ENCODE measurements around the gene KRT36. TPM values are rescaled to one million over a fixed set of nuclear protein-coding genes. Genes with fewer than 3 reads are reported as not detected.
A peak's percentile ranks its signal among the peaks of the same experiment; 100 is the strongest.

Gene KRT36
- total RNA-seq, 1 donor from 2014 or later = not detected

DNA sequence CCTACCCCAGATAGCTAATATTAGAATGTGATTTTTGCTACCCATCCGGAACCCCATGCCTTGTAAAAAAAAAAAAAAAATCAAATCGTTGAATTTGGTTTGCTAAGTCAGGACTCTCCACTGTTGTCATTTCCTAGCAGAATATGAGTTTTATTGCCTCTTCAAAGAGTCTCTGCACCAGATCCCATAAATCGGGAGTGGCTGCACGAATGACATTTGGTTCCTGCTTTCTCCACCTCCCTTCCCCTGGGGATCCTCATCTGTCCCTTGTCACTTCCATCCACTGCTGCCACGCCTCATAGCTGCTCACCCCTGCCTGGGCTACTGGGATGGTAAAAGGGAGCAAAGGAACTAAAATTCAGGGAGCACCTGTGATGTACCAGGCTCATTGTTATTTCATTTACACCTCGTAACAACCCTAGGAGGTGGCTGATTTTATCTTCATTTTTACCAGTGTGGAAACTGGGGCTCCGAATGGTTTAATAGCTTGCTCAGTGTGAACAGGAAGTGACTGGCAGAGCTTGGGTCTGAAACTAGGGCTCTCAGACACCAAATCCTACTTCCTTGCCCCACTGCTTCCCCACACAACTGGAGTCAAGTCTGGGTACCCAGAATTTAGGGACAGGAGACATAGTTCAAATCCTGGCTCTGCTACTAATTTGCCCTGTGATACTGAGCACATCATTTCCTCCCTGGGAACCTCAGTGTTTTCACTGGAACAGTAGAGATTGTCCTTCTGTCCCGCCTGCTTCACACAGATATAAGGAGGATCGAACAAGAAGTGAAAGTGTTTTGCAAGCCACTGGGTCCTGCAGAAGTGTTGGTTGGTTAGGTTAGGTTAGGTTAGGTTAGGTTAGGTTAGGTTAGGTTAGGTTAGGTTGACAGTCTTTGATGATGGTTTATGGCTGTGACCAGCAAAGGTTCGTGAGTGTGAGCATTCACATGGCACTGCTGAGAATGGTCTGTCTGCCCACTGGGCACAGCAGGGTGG, 585 bp upstream of the KRT36 start:
- peak; percentile 26 for DNase-seq (ENCODE audit: low spot score)
- Mint-ChIP-seq H3K36me3 (ENCODE audit: low read depth) (no peaks in the 10 kb centered on the region), H3K27ac (ENCODE audit: unreplicated experiment) (no peak overlapping the region), H3K27me3 (ENCODE audit: low read depth) (peaks cover 3% of the 10 kb centered on the region), H3K4me1 (ENCODE audit: low read depth) (peaks cover 20% of the 10 kb centered on the region), H3K9me3 (ENCODE audit: low read depth) (no peaks in the 10 kb centered on the region), H3K4me3 (ENCODE audit: unreplicated experiment) (no peak overlapping the region)
- TF ChIP-seq, protein P1, sequence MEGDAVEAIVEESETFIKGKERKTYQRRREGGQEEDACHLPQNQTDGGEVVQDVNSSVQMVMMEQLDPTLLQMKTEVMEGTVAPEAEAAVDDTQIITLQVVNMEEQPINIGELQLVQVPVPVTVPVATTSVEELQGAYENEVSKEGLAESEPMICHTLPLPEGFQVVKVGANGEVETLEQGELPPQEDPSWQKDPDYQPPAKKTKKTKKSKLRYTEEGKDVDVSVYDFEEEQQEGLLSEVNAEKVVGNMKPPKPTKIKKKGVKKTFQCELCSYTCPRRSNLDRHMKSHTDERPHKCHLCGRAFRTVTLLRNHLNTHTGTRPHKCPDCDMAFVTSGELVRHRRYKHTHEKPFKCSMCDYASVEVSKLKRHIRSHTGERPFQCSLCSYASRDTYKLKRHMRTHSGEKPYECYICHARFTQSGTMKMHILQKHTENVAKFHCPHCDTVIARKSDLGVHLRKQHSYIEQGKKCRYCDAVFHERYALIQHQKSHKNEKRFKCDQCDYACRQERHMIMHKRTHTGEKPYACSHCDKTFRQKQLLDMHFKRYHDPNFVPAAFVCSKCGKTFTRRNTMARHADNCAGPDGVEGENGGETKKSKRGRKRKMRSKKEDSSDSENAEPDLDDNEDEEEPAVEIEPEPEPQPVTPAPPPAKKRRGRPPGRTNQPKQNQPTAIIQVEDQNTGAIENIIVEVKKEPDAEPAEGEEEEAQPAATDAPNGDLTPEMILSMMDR (IDR thresholded peaks at IDR 0.05) = no peak

DNA sequence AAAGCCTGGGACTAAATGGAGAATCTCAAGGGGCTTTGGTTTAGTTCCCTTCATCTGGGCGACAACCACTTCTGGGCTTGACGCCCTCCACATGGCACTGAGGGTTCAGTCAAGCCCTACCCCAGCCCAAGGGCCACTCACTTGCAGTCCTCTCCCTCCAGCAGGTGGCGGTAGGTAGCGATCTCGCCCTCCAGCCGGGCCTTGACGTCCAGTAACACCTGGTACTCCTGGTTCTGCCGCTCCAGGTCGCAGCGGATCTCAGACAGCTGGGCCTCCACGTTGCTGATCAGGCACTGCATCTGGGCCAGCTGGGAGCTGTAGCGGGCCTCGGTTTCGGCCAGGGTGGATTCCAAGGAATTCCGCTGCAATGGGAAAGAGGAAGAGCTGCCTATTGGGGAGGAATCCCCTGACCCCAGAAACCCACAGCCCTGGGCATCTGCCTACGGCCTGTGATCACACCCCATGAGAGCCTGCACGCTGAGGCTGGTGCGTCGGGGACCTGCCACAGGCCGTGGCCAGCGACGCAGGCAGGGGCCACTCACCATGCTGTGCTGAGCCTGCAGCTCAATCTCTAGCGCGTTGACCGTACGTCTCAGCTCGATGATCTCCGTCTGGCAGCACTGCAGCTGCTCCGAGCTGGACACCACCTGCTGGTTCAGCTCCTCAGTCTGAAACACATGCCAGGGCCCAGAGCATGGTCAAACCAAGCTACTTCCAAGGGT, 2.7 kb downstream of the KRT36 start:
- no peaks in the 10 kb centered on the region for H3K9me3 Mint-ChIP-seq (ENCODE audit: low read depth)
- H3K27ac Mint-ChIP-seq (ENCODE audit: unreplicated experiment) = no peak overlapping the region

DNA sequence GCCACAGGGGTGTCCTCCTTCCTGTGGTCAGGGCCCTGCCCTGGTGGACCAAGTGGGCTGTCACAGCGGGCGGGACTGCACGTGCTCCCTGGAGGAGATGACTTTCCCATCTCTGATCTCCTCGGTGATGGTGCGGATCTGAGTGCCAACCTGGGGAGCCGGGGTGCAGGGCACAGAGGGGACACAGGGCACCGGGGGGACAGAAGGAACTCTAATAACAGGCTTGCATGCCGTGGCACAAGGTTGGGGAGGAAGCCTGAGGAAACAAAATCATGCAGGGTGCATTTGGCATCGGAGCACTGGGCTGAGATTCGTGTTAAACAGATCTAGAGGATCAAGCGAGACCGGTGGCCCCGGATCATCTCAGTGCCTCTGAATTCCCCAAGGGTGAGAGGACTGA, 3.4 kb downstream of the KRT36 start:
- DNase-seq (ENCODE audit: low spot score) = no peak
- Mint-ChIP-seq H3K27me3 (ENCODE audit: low read depth) (peaks cover 10% of the 10 kb centered on the region), H3K4me3 (ENCODE audit: unreplicated experiment) (no peak overlapping the region), H3K4me1 (ENCODE audit: low read depth) (no peaks in the 10 kb centered on the region), H3K9me3 (ENCODE audit: low read depth) (no peaks in the 10 kb centered on the region), H3K36me3 (ENCODE audit: low read depth) (no peaks in the 10 kb centered on the region), H3K27ac (ENCODE audit: unreplicated experiment) (no peak overlapping the region)
- TF ChIP-seq, protein P1 (IDR thresholded peaks at IDR 0.05) = no peak

More for the DNA sequence above, 2.7 kb downstream of the KRT36 start:
- Mint-ChIP-seq H3K4me1 (ENCODE audit: low read depth) (no peaks in the 10 kb centered on the region), H3K36me3 (ENCODE audit: low read depth) (no peaks in the 10 kb centered on the region), H3K4me3 (ENCODE audit: unreplicated experiment) (no peak overlapping the region), H3K27me3 (ENCODE audit: low read depth) (peaks cover 10% of the 10 kb centered on the region)
- TF ChIP-seq, protein P1 (IDR thresholded peaks at IDR 0.05) = peak; percentile 52
- DNase-seq (ENCODE audit: low spot score) = peak; percentile 64

DNA sequence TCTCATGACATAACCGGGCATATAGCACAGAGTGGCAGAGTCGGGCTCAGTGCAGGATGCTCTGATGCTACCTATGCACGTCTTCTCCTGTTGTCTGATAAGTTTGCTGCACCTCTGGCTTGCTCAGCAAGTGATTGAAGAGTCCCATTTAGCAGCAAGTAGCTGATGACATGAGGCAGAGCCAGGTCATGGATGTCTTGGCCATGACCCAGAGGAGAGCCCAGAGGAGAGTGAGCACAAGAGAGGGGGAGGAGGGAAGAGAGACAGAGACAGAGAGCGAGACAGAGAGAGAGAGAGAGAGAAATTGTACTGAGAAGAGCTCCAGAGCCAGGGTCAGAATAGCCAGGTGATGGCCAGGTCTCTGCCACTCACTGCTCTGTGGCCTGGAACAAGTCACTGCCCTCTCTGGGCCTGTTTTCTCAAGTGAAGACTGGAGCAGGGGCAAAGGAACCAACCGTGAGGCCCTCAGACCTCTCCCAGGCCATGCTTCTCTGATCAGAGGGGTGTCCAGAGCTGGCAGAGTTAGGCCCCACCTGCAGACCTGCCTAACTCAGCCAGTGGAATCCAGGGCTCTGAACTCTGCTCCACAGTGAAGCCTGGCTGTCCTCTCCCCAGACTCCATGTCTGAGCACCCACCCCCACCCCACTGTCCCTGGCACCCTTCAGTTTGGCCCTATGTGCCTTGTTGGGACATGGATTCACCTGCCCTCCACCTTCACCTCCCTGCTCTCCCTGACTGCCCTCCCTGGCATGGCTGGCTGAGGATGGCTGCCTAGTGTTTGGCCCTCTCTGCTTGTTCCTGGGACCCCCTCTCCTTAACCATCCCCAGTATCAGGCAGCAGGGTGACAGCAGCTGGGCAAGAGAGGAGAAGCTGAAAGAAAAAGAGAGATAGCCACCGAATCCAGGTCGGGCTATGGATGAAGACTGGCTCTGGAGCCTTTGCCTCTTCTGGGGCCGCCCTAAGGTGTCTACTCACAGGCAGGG, 4.5 kb downstream of the KRT36 start:
- Mint-ChIP-seq H3K36me3 (ENCODE audit: low read depth) (no peaks in the 10 kb centered on the region), H3K9me3 (ENCODE audit: low read depth) (no peaks in the 10 kb centered on the region), H3K27ac (ENCODE audit: unreplicated experiment) (no peak overlapping the region), H3K4me1 (ENCODE audit: low read depth) (no peaks in the 10 kb centered on the region), H3K4me3 (ENCODE audit: unreplicated experiment) (no peak overlapping the region), H3K27me3 (ENCODE audit: low read depth) (peaks cover 13% of the 10 kb centered on the region)
- TF ChIP-seq, protein P1 (IDR thresholded peaks at IDR 0.05) = no peak
- peak; percentile 33 for DNase-seq (ENCODE audit: low spot score)

Measured in chondrocyte (in vitro differentiated cells).